Frontal cortex (tissue), 4 donors: ENCODE results near the gene KANK3. TPM values are rescaled to one million over a fixed set of nuclear protein-coding genes. Genes with fewer than 3 reads are reported as not detected.
"Not testable (repeated sequence)": the region's sequence is repeated elsewhere in the genome, so short reads cannot be mapped to it uniquely, and the experiment has no call there.

Experiments used
- DNase-seq, 2 donors: peaks; one replicate each; pipeline ENCODE4 v3.0.0; 2012; ENCODE audit warnings: low spot score in 2 of 2
- FAIRE-seq: peaks from 2 replicates; lab custom pipeline; 2012; peaks lifted over from hg19 to GRCh38; lab: Jason Lieb, UNC
- total RNA-seq: library from RNA; depleted of rRNA; stranded (reverse); fragments of >200 nt; gene quantifications from one replicate; pipeline ENCODE4 v1.2.3, GENCODE V29; 2014
- donor health status: control.
- donor health status: control.
- donor health status: control.

Gene KANK3
- total RNA-seq, 1 donor from 2014 or later, result 2.4 TPM

GRCh38 chr19:8373867-8374813 lies 31.1 kb upstream of the KANK3 start:
- DNase-seq (peak in 1 of 2 donors; percentile 41), FAIRE-seq (no peak)

GRCh38 chr19:8371011-8371804 lies 28.1 kb upstream of the KANK3 start:
- DNase-seq, result no peak
- FAIRE-seq, result no peak

- FAIRE-seq (no peak), DNase-seq (no peak)
Measured at GRCh38 chr19:8370176-8371010, 27.3 kb upstream of the KANK3 start.

- DNase-seq, result peak; percentile 71 to 82
- FAIRE-seq, result no peak
Measured at GRCh38 chr19:8367327-8368001, 24.4 kb upstream of the KANK3 start.

- FAIRE-seq, result no peak
- DNase-seq, result peak; percentile 28 to 34
Measured at GRCh38 chr19:8366961-8367326, 23.9 kb upstream of the KANK3 start.

- FAIRE-seq (no peak), DNase-seq (peak in 1 of 2 donors; percentile 31)
Measured at GRCh38 chr19:8366121-8366581, 23.1 kb upstream of the KANK3 start.

- DNase-seq (peak; percentile 63 to 75), FAIRE-seq (no peak)
Measured at GRCh38 chr19:8363803-8364771, 21.0 kb upstream of the KANK3 start, which contains the start of gene ANGPTL4. Gene ANGPTL4 (plus strand): TSS chr19:8364155. CDS start chr19:8364322, 167 bp downstream.

- FAIRE-seq (no peak), DNase-seq (peak; percentile 61 to 79)
Measured at GRCh38 chr19:8361921-8362793, 19.1 kb upstream of the KANK3 start.

GRCh38 chr19:8360196-8360595 lies 17.1 kb upstream of the KANK3 start:
- no peak for FAIRE-seq

GRCh38 chr19:8358948-8359347 lies 15.9 kb upstream of the KANK3 start:
- no peak for FAIRE-seq
- no peak for DNase-seq

More at GRCh38 chr19:8360196-8360595, 17.1 kb upstream of the KANK3 start:
- DNase-seq, result no peak

- DNase-seq (no peak), FAIRE-seq (no peak)
Measured at GRCh38 chr19:8357007-8357521, 14.0 kb upstream of the KANK3 start.

- no peak for FAIRE-seq
- peak in 1 of 2 donors; percentile 10 for DNase-seq
Measured at GRCh38 chr19:8355631-8356402, 12.8 kb upstream of the KANK3 start.

- DNase-seq, FAIRE-seq: not testable (repeated sequence)
Measured at GRCh38 chr19:8352845-8353244, 9.8 kb upstream of the KANK3 start.

- no peak for DNase-seq
- no peak for FAIRE-seq
Measured at GRCh38 chr19:8352134-8352827, 9.2 kb upstream of the KANK3 start.

- not testable (repeated sequence) for FAIRE-seq
Measured at GRCh38 chr19:8349629-8350372, 6.7 kb upstream of the KANK3 start.

More at GRCh38 chr19:8349629-8350372, 6.7 kb upstream of the KANK3 start:
- DNase-seq, result not testable (repeated sequence)
